NK-92 treated with Interleukin-12 subunit alpha and Interleukin-12 subunit beta, amount 100 ng/mL, for 24 hours (cell line): ENCODE data around the gene TENM4.

Experiments
- DNase-seq: peaks from one replicate; lab custom pipeline; 2025; lab: John Stamatoyannopoulos, UW

Gene TENM4

GRCh38 chr11:79418241-79418640, 22.6 kb downstream of the TENM4 start:
- no peak for DNase-seq

GRCh38 chr11:79417069-79417920, 23.5 kb downstream of the TENM4 start:
- no peak for DNase-seq

- DNase-seq: no peak
Observed at GRCh38 chr11:79415912-79416311, 24.9 kb downstream of the TENM4 start.

GRCh38 chr11:79415411-79415810, 25.4 kb downstream of the TENM4 start:
- DNase-seq: no peak

GRCh38 chr11:79414644-79415317, 26.0 kb downstream of the TENM4 start:
- DNase-seq: no peak

GRCh38 chr11:79414041-79414440, 26.8 kb downstream of the TENM4 start:
- no peak for DNase-seq

- DNase-seq: no peak
Observed at GRCh38 chr11:79413268-79413667, 27.6 kb downstream of the TENM4 start.

- DNase-seq: no peak
Observed at GRCh38 chr11:79412761-79413160, 28.1 kb downstream of the TENM4 start.

- no peak for DNase-seq
Observed at GRCh38 chr11:79409330-79409729, 31.5 kb downstream of the TENM4 start.

- DNase-seq: no peak
Observed at GRCh38 chr11:79406376-79406775, 34.5 kb downstream of the TENM4 start.

- no peak for DNase-seq
Observed at GRCh38 chr11:79404806-79405205, 36.0 kb downstream of the TENM4 start.

- no peak for DNase-seq
Observed at GRCh38 chr11:79404325-79404724, 36.5 kb downstream of the TENM4 start.

- no peak for DNase-seq
Observed at GRCh38 chr11:79403839-79404238, 37.0 kb downstream of the TENM4 start.

- no peak for DNase-seq
Observed at GRCh38 chr11:79402912-79403311, 37.9 kb downstream of the TENM4 start.

- DNase-seq: no peak
Observed at GRCh38 chr11:79400717-79401330, 40.0 kb downstream of the TENM4 start.

GRCh38 chr11:79400206-79400605, 40.6 kb downstream of the TENM4 start:
- DNase-seq: no peak

GRCh38 chr11:79397252-79397651, 43.6 kb downstream of the TENM4 start:
- DNase-seq: no peak

- DNase-seq: no peak
Observed at GRCh38 chr11:79396674-79397073, 44.2 kb downstream of the TENM4 start.

GRCh38 chr11:79396001-79396400, 44.8 kb downstream of the TENM4 start:
- DNase-seq: no peak

GRCh38 chr11:79393362-79394043, 47.3 kb downstream of the TENM4 start:
- no peak for DNase-seq

GRCh38 chr11:79392161-79392560, 48.7 kb downstream of the TENM4 start:
- no peak for DNase-seq

- DNase-seq: no peak
Observed at GRCh38 chr11:79390923-79391322, 49.9 kb downstream of the TENM4 start.
